Activated CD4-positive, alpha-beta memory T cell treated with anti-CD3 and anti-CD28 coated beads for 36 hours (primary cell): ENCODE measurements around the gene SH3RF3. TPM values are rescaled to one million over a fixed set of nuclear protein-coding genes. Genes with fewer than 3 reads are reported as not detected.
A peak's percentile ranks its signal among the peaks of the same experiment; 100 is the strongest.

ENCODE experiments used
- CTCF ChIA-PET: fragments of 350-600 bp; sonication (Branson Sonifier 250); formaldehyde crosslinking; loops from one replicate; lab custom pipeline; 2021; ENCODE audit warnings: antibody characterized with exemption, inconsistent platforms; lab: Charles Lee
- POLR2A ChIA-PET: fragments of 350-600 bp; sonication (Branson Sonifier 250); formaldehyde crosslinking; loops from one replicate; lab custom pipeline; 2021; ENCODE audit warnings: antibody characterized with exemption; lab: Charles Lee
- DNase-seq: peaks from one replicate; pipeline ENCODE4 v3.0.0-alpha.2; 2020
- H3K27ac Mint-ChIP-seq: one replicate; pipeline ENCODE4 v1.8.0; 2021; ENCODE audit warnings: mixed read lengths
- H3K27me3 Mint-ChIP-seq: one replicate; pipeline ENCODE4 v1.8.0; 2021; ENCODE audit warnings: mixed read lengths
- H3K36me3 Mint-ChIP-seq: one replicate; pipeline ENCODE4 v1.8.0; 2021; ENCODE audit warnings: mixed read lengths
- H3K4me1 Mint-ChIP-seq: one replicate; pipeline ENCODE4 v1.8.0; 2021; ENCODE audit warnings: low read depth, mixed read lengths
- H3K4me3 Mint-ChIP-seq: one replicate; pipeline ENCODE4 v1.8.0; 2021; ENCODE audit warnings: mild to moderate bottlenecking, mixed read lengths
- H3K9me3 Mint-ChIP-seq: one replicate; pipeline ENCODE4 v1.8.0; 2021; ENCODE audit warnings: mixed read lengths
- intact Hi-C: fragments of 100-400 bp; cut with micrococcal nuclease; formaldehyde crosslinking; loops from one replicate; pipeline ENCODE4 v1.15.1; 2023
- total RNA-seq, 2 experiments: library from RNA; stranded (reverse); gene quantifications; one replicate each; pipeline ENCODE4 v1.2.3, GENCODE V29; 2021

SH3RF3 gene
- total RNA-seq, 2 experiments from 2014 or later: 0.33 to 0.34 TPM

- H3K36me3 Mint-ChIP-seq: no peaks in the 10 kb centered on the region
- H3K9me3 Mint-ChIP-seq: no peaks in the 10 kb centered on the region
- ChIA-PET POLR2A (no interaction called here), CTCF (interaction anchor here (0.9 kb wide), 1 partner anchor 180 kb away, joined by 3 read pairs; no protein-coding TSS in a partner anchor)
- DNase-seq: no peak
- intact Hi-C loops: no loop called here
- no peak overlapping the region for H3K4me3 Mint-ChIP-seq
- peaks cover 5% of the 10 kb centered on the region for H3K27me3 Mint-ChIP-seq
- no peak overlapping the region for H3K27ac Mint-ChIP-seq
- H3K4me1 Mint-ChIP-seq: peaks cover 11% of the 10 kb centered on the region
Measured at GRCh38 chr2:109330056-109330455, 201.1 kb downstream of the SH3RF3 start.

- POLR2A ChIA-PET: no interaction called here
- Mint-ChIP-seq H3K27me3 (peaks cover 12% of the 10 kb centered on the region), H3K4me3 (no peak overlapping the region)
Measured at GRCh38 chr2:109331081-109331480, 202.1 kb downstream of the SH3RF3 start.

GRCh38 chr2:109331896-109332848, 203.2 kb downstream of the SH3RF3 start:
- intact Hi-C loops: loop anchor here (2.0 kb wide), 1 partner anchor 17 kb away; no protein-coding TSS in a partner anchor
- peak; percentile 45 for DNase-seq
- CTCF ChIA-PET: no interaction called here
- POLR2A ChIA-PET: no interaction called here
- no peak overlapping the region for H3K27ac Mint-ChIP-seq
- peaks cover 21% of the 10 kb centered on the region for H3K4me1 Mint-ChIP-seq
- H3K4me3 Mint-ChIP-seq: peak overlapping the region; percentile 20
- H3K36me3 Mint-ChIP-seq: no peaks in the 10 kb centered on the region
- peaks cover 13% of the 10 kb centered on the region for H3K27me3 Mint-ChIP-seq
- H3K9me3 Mint-ChIP-seq: no peaks in the 10 kb centered on the region

More at GRCh38 chr2:109331081-109331480, 202.1 kb downstream of the SH3RF3 start:
- Mint-ChIP-seq H3K36me3 (no peaks in the 10 kb centered on the region), H3K9me3 (no peaks in the 10 kb centered on the region), H3K27ac (no peak overlapping the region), H3K4me1 (peaks cover 20% of the 10 kb centered on the region)
- DNase-seq: no peak
- intact Hi-C loops: no loop called here
- CTCF ChIA-PET: no interaction called here

- Mint-ChIP-seq H3K9me3 (no peaks in the 10 kb centered on the region), H3K27me3 (peaks cover 13% of the 10 kb centered on the region), H3K4me3 (no peak overlapping the region), H3K36me3 (no peaks in the 10 kb centered on the region), H3K4me1 (peaks cover 21% of the 10 kb centered on the region), H3K27ac (no peak overlapping the region)
- DNase-seq: no peak
- intact Hi-C loops: loop anchor here (2.0 kb wide), 1 partner anchor 16 kb away; no protein-coding TSS in a partner anchor
- POLR2A ChIA-PET: no interaction called here
- CTCF ChIA-PET: interaction anchor here (0.7 kb wide), 1 partner anchor 112 kb away, joined by 3 read pairs; no protein-coding TSS in a partner anchor
Measured at GRCh38 chr2:109332880-109333279, 203.9 kb downstream of the SH3RF3 start.

GRCh38 chr2:109333414-109334210, 204.6 kb downstream of the SH3RF3 start:
- no peak overlapping the region for H3K4me3 Mint-ChIP-seq
- no peak for DNase-seq
- no peak overlapping the region for H3K27ac Mint-ChIP-seq
- H3K9me3 Mint-ChIP-seq: no peaks in the 10 kb centered on the region
- POLR2A ChIA-PET: no interaction called here
- intact Hi-C loops: loop anchor here (2.0 kb wide), 1 partner anchor 15 kb away; no protein-coding TSS in a partner anchor
- H3K36me3 Mint-ChIP-seq: no peaks in the 10 kb centered on the region
- peaks cover 11% of the 10 kb centered on the region for H3K27me3 Mint-ChIP-seq
- CTCF ChIA-PET: interaction anchor here (0.7 kb wide), 1 partner anchor 112 kb away, joined by 3 read pairs; no protein-coding TSS in a partner anchor
- peaks cover 21% of the 10 kb centered on the region for H3K4me1 Mint-ChIP-seq

GRCh38 chr2:109335631-109336176, 206.7 kb downstream of the SH3RF3 start:
- CTCF ChIA-PET: no interaction called here
- H3K27me3 Mint-ChIP-seq: peaks cover 14% of the 10 kb centered on the region
- DNase-seq: peak; percentile 45
- H3K36me3 Mint-ChIP-seq: no peaks in the 10 kb centered on the region
- POLR2A ChIA-PET: no interaction called here
- peaks cover 21% of the 10 kb centered on the region for H3K4me1 Mint-ChIP-seq
- peak overlapping the region; percentile 33 for H3K4me3 Mint-ChIP-seq
- H3K9me3 Mint-ChIP-seq: no peaks in the 10 kb centered on the region
- intact Hi-C loops: no loop called here
- H3K27ac Mint-ChIP-seq: no peak overlapping the region

GRCh38 chr2:109336296-109336695, 207.3 kb downstream of the SH3RF3 start:
- Mint-ChIP-seq H3K9me3 (no peaks in the 10 kb centered on the region), H3K27ac (no peak overlapping the region), H3K4me3 (no peak overlapping the region), H3K36me3 (no peaks in the 10 kb centered on the region), H3K27me3 (peaks cover 14% of the 10 kb centered on the region), H3K4me1 (peaks cover 25% of the 10 kb centered on the region)
- intact Hi-C loops: no loop called here
- ChIA-PET CTCF (no interaction called here), POLR2A (no interaction called here)
- no peak for DNase-seq

GRCh38 chr2:109337221-109337620, 208.2 kb downstream of the SH3RF3 start:
- ChIA-PET CTCF (no interaction called here), POLR2A (no interaction called here)
- H3K27ac Mint-ChIP-seq: no peak overlapping the region
- no peaks in the 10 kb centered on the region for H3K36me3 Mint-ChIP-seq
- peaks cover 14% of the 10 kb centered on the region for H3K27me3 Mint-ChIP-seq
- H3K4me3 Mint-ChIP-seq: no peak overlapping the region
- intact Hi-C loops: no loop called here
- DNase-seq: no peak
- H3K9me3 Mint-ChIP-seq: no peaks in the 10 kb centered on the region
- peaks cover 27% of the 10 kb centered on the region for H3K4me1 Mint-ChIP-seq

- CTCF ChIA-PET: no interaction called here
- peaks cover 18% of the 10 kb centered on the region for H3K4me1 Mint-ChIP-seq
- intact Hi-C loops: no loop called here
- H3K36me3 Mint-ChIP-seq: no peaks in the 10 kb centered on the region
- H3K27me3 Mint-ChIP-seq: peaks cover 13% of the 10 kb centered on the region
- no peak for DNase-seq
- no peak overlapping the region for H3K4me3 Mint-ChIP-seq
- H3K27ac Mint-ChIP-seq: no peak overlapping the region
- POLR2A ChIA-PET: no interaction called here
- no peaks in the 10 kb centered on the region for H3K9me3 Mint-ChIP-seq
Measured at GRCh38 chr2:109339519-109339966, 210.5 kb downstream of the SH3RF3 start.

- POLR2A ChIA-PET: no interaction called here
- Mint-ChIP-seq H3K36me3 (no peaks in the 10 kb centered on the region), H3K9me3 (no peaks in the 10 kb centered on the region), H3K27me3 (peaks cover 8% of the 10 kb centered on the region), H3K4me3 (no peak overlapping the region), H3K27ac (no peak overlapping the region), H3K4me1 (peaks cover 15% of the 10 kb centered on the region)
- intact Hi-C loops: no loop called here
- no peak for DNase-seq
- CTCF ChIA-PET: no interaction called here
Measured at GRCh38 chr2:109340381-109340780, 211.4 kb downstream of the SH3RF3 start.

GRCh38 chr2:109341355-109342255, 212.6 kb downstream of the SH3RF3 start:
- no peak for DNase-seq
- Mint-ChIP-seq H3K4me1 (peaks cover 7% of the 10 kb centered on the region), H3K36me3 (no peaks in the 10 kb centered on the region), H3K4me3 (no peak overlapping the region), H3K27ac (no peak overlapping the region), H3K9me3 (no peaks in the 10 kb centered on the region), H3K27me3 (peaks cover 5% of the 10 kb centered on the region)
- intact Hi-C loops: no loop called here
- ChIA-PET POLR2A (no interaction called here), CTCF (no interaction called here)
